NB4 (cell line): ENCODE data around the gene PVR.

Source experiments
- CTCF ChIP-seq: IDR thresholded peaks from one replicate; pipeline ENCODE4 v1.5.1; 2012; ENCODE audit warnings: low read depth, low read length
- MAX ChIP-seq: IDR thresholded peaks from 2 replicates; pipeline ENCODE4 v1.6.1; 2011; ENCODE audit warnings: low read depth, low read length
- MYC ChIP-seq: IDR thresholded peaks from 2 replicates; pipeline ENCODE4 v1.6.1; 2011; ENCODE audit warnings: low read depth, low read length
- POLR2A ChIP-seq: IDR thresholded peaks from 2 replicates; pipeline ENCODE4 v1.6.1; 2011; ENCODE audit warnings: mild to moderate bottlenecking; ENCODE audit not compliant: insufficient read length; ENCODE audit errors: extremely low read depth

GRCh38 chr19:44682807-44683206, 39.1 kb downstream of the PVR start:
- no peak for TF ChIP-seq MYC
- no peak for TF ChIP-seq CTCF
- TF ChIP-seq POLR2A, result no peak
- TF ChIP-seq MAX, result no peak
